Kidney (tissue), 14 donors: ENCODE measurements around the gene PTPRM. TPM values are rescaled to one million over a fixed set of nuclear protein-coding genes. Genes with fewer than 3 reads are reported as not detected.

Experiments used
- DNase-seq, 5 donors: peaks; one replicate each; pipeline ENCODE4 v3.0.0-alpha.2; 2013 to 2020
- FAIRE-seq: peaks from 2 replicates; lab custom pipeline; 2012; peaks lifted over from hg19 to GRCh38; lab: Jason Lieb, UNC
- H3K27ac ChIP-seq, 2 donors: one replicate each; pipeline ENCODE4 v1.7.0; 2013; ENCODE audit warnings: low read depth in 2 of 2, low read length in 2 of 2, inconsistent platforms in 1 of 2
- H3K27me3 ChIP-seq: one replicate; pipeline ENCODE4 v1.7.1; 2013; ENCODE audit warnings: low read length, inconsistent platforms; ENCODE audit not compliant: control insufficient read depth, insufficient read depth
- H3K36me3 ChIP-seq, 3 donors: one replicate each; pipeline versions ENCODE4 v1.7.0 to v1.7.1; 2013; ENCODE audit warnings: low read length in 3 of 3, control low read depth in 1 of 3, inconsistent platforms in 1 of 3; ENCODE audit not compliant: insufficient read depth in 3 of 3, control insufficient read depth in 2 of 3
- H3K4me1 ChIP-seq, 3 donors: one replicate each; pipeline versions ENCODE4 v1.7.0 to v1.7.1; 2013; ENCODE audit warnings: low read length in 3 of 3, inconsistent platforms in 1 of 3, low read depth in 1 of 3; ENCODE audit not compliant: control insufficient read depth in 2 of 3, insufficient read depth in 2 of 3
- H3K4me3 ChIP-seq, 3 donors: one replicate each; pipeline versions ENCODE4 v1.7.0 to v1.8.1; 2013; ENCODE audit warnings: low read length in 3 of 3, control low read depth in 1 of 3, inconsistent platforms in 1 of 3
- H3K9ac ChIP-seq, 3 donors: one replicate each; pipeline versions ENCODE4 v1.7.0 to v1.7.1; 2013; ENCODE audit warnings: low read length in 3 of 3, control low read depth in 1 of 3, inconsistent platforms in 1 of 3
- H3K9me3 ChIP-seq, 3 donors: one replicate each; pipeline versions ENCODE4 v1.7.0 to v1.7.1; 2013; ENCODE audit warnings: low read length in 3 of 3, control low read depth in 1 of 3, inconsistent platforms in 1 of 3; ENCODE audit not compliant: control insufficient read depth in 2 of 3, insufficient read depth in 1 of 3
- intact Hi-C: fragments of 100-400 bp; cut with DNase I; formaldehyde crosslinking; loops from one replicate; pipeline ENCODE4 v1.11.1; 2022
- polyA plus RNA-seq: library from polyadenylated mRNA; stranded (reverse); fragments of 350-450 nt; fragmentation: Illumina TruSeq; extraction: RNeasy Lipid Tissue Mini Kit (QIAGEN cat#74804); gene quantifications from one replicate; pipeline ENCODE4 v1.2.3, GENCODE V29; 2014; ENCODE audit warnings: low read depth, low replicate concordance; ENCODE audit not compliant: insufficient read depth
- total RNA-seq: library from RNA; stranded (reverse); fragmentation: NEBNext Ultra II Directional; extraction: Animal tissue kit (Norgen Biotek cat#: 25700); gene quantifications from one replicate; pipeline ENCODE4 v1.2.1, GENCODE V29; 2021
- TF ChIP-seq, protein P1 (sequence below): IDR thresholded peaks from 3 replicates; pipeline ENCODE4 v1.5.1; 2012; ENCODE audit warnings: mild to moderate bottlenecking, moderate library complexity, borderline replicate concordance; ENCODE audit not compliant: insufficient read depth; ENCODE audit errors: extremely low read depth
- donor health status: control.
- donor health status: control.
- donor health status: control.
- donor health status: control.
- donor health status: control.
- donor health status: DM: yes; HTN: yes; CAD: no.
- donor health status: Normal renal cell carcinoma (clear cell type).

PTPRM gene
- total and polyA plus RNA-seq, 2 donors from 2014 or later = 52.4 to 98.9 TPM

DNA sequence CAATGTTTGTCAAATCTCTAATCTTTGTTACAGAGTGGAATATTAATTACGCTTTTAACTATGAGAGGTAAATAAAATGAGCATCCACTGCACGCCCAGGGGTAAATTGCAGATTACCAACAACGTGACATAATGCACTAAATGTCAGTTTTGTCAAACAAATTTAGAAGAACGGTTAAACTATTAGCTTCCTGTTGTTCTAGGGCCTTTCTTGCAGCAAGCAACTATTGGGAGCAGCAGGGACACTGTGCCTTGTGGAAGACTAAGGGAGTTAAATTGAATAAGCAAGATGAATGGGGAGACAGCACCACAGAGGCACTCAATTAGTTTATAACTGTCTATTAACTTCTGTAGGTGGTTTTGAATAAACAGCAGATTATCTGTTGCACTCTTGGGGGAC, 651.1 kb downstream of the PTPRM start:
- Histone ChIP-seq H3K27me3 (no peaks in the 10 kb centered on the region), H3K27ac (no peak overlapping the region), H3K9me3 (no peaks in the 10 kb centered on the region), H3K9ac (no peak overlapping the region), H3K4me3 (no peak overlapping the region), H3K4me1 (no peaks in the 10 kb centered on the region), H3K36me3 (peaks cover 0 to under 1% (median 0%) of the 10 kb centered on the region in 3 donors)
- TF ChIP-seq, protein P1, sequence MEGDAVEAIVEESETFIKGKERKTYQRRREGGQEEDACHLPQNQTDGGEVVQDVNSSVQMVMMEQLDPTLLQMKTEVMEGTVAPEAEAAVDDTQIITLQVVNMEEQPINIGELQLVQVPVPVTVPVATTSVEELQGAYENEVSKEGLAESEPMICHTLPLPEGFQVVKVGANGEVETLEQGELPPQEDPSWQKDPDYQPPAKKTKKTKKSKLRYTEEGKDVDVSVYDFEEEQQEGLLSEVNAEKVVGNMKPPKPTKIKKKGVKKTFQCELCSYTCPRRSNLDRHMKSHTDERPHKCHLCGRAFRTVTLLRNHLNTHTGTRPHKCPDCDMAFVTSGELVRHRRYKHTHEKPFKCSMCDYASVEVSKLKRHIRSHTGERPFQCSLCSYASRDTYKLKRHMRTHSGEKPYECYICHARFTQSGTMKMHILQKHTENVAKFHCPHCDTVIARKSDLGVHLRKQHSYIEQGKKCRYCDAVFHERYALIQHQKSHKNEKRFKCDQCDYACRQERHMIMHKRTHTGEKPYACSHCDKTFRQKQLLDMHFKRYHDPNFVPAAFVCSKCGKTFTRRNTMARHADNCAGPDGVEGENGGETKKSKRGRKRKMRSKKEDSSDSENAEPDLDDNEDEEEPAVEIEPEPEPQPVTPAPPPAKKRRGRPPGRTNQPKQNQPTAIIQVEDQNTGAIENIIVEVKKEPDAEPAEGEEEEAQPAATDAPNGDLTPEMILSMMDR = no peak
- intact Hi-C loops = no loop called here
- DNase-seq (no peak), FAIRE-seq (no peak)

DNA sequence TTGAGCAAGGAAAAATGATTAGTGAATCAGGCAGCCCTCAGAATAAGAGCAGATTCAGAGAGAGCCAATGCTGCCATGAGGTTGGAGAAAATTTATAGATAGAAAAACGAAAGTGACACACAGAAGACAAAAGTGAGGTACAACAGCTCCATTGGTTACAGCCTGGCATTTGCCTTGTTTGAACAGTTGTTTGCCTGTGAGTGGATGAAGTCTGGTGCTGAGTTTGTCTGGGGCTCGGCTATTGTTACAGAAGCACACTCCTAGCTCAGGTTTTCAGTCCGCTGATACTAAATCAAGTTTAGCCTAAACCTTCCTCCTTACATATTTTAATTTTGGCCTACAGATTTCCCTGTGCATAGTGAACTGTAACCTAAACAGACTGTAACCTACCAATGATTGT, 654.3 kb downstream of the PTPRM start:
- Histone ChIP-seq H3K4me1 (no peaks in the 10 kb centered on the region), H3K27me3 (no peaks in the 10 kb centered on the region), H3K4me3 (no peak overlapping the region), H3K9me3 (peaks cover 0 to 5% (median 0%) of the 10 kb centered on the region in 3 donors), H3K27ac (no peak overlapping the region), H3K36me3 (no peaks in the 10 kb centered on the region), H3K9ac (no peak overlapping the region)
- FAIRE-seq = no peak
- TF ChIP-seq, protein P1 = no peak
- DNase-seq = no peak
- intact Hi-C loops = no loop called here

DNA sequence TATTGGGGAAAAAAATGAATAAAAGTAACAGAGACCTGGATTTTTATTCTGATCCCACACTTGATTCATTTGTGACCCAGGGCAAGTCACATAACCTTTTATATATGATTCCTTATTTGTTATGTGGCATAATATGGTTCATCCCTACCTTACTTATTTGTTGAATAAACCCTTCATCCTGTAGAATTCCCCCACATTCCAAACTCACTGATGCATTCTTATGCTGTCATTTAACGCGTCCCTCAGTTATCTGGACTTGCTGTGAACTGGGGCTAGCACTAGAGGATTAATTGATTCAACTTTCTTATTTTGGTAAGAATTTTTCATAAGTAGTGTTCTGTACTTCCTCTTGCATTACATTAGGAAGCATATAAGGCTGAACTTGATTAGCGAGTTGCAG, 657.5 kb downstream of the PTPRM start:
- Histone ChIP-seq H3K27me3 (no peaks in the 10 kb centered on the region), H3K4me1 (no peaks in the 10 kb centered on the region), H3K27ac (no peak overlapping the region), H3K9me3 (peaks cover 0 to 5% (median 0%) of the 10 kb centered on the region in 3 donors), H3K36me3 (no peaks in the 10 kb centered on the region), H3K9ac (no peak overlapping the region), H3K4me3 (no peak overlapping the region)
- intact Hi-C loops = no loop called here
- no peak for DNase-seq
- no peak for FAIRE-seq
- TF ChIP-seq, protein P1 = no peak

DNA sequence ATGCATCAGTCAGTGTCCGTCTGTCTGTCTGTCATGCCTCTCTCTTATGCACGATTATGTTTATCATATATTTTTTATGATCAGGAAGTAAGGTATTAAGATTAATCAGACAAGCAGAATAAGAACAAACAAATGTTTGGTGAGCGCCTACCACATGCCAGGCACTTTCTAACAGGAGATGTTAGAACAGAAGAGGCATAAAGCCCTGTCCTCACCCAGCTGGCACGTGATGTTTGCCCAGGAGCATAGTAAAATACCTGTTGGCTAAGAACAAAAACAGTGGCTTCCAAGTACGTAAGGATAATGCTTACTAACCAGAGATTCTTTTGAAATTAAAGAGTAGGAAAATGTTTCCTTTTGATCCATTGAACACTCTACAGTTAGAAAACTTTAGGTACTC, 661.9 kb downstream of the PTPRM start:
- H3K36me3 ChIP-seq = no peaks in the 10 kb centered on the region
- H3K9me3 ChIP-seq = peaks cover 0 to 5% (median 0%) of the 10 kb centered on the region in 3 donors
- no peaks in the 10 kb centered on the region for H3K4me1 ChIP-seq
- H3K27me3 ChIP-seq = no peaks in the 10 kb centered on the region
- FAIRE-seq (no peak), DNase-seq (no peak)
- H3K9ac ChIP-seq = no peak overlapping the region
- TF ChIP-seq, protein P1 = no peak
- no peak overlapping the region for H3K27ac ChIP-seq
- intact Hi-C loops = no loop called here
- no peak overlapping the region for H3K4me3 ChIP-seq
